HCT116 (cell line): Measurements from ENCODE around the gene NHERF2.

Experiments
- CTCF ChIP-seq, 3 experiments: fragments of 200-600 bp in 1 of 3; sonication (generic) in 1 of 3; IDR thresholded peaks in 2 of 3; conservative IDR thresholded peaks in 1 of 3; 2 replicates each; pipeline ENCODE4 v1.5.1; 2012 to 2017; ENCODE audit warnings: low read depth in 2 of 3, low read length in 2 of 3, antibody characterized with exemption in 1 of 3, borderline replicate concordance in 1 of 3, control low read depth in 1 of 3, mild to moderate bottlenecking in 1 of 3, mixed read lengths in 1 of 3, mixed run types in 1 of 3, moderate library complexity in 1 of 3; ENCODE audit not compliant: insufficient read depth in 1 of 3
- EZH2 ChIP-seq: fragments of 200-600 bp; sonication (generic); IDR thresholded peaks from 2 replicates; pipeline ENCODE4 v1.6.1; 2017; ENCODE audit warnings: antibody characterized with exemption, mixed run types
- EZH2phosphoT487 ChIP-seq: fragments of 200-600 bp; IDR thresholded peaks from 2 replicates; pipeline ENCODE4 v1.6.1; 2018; ENCODE audit warnings: antibody characterized with exemption, borderline replicate concordance
- FOSL1 ChIP-seq: IDR thresholded peaks from 2 replicates; pipeline ENCODE4 v1.6.1; 2012; ENCODE audit warnings: low read depth
- MAX ChIP-seq: IDR thresholded peaks from 2 replicates; pipeline ENCODE4 v1.6.1; 2012
- POLR2A ChIP-seq: IDR thresholded peaks from 2 replicates; pipeline ENCODE4 v1.7.0; 2011; ENCODE audit warnings: borderline replicate concordance; ENCODE audit not compliant: insufficient read depth, insufficient read length; ENCODE audit errors: extremely low read depth
- YY1 ChIP-seq: IDR thresholded peaks from 2 replicates; pipeline ENCODE4 v1.6.1; 2011; ENCODE audit warnings: low read length, low read depth, moderate library complexity, mild to moderate bottlenecking; ENCODE audit not compliant: insufficient replicate concordance; ENCODE audit errors: extremely low read depth
- ZNF274 ChIP-seq: fragments of 200-500 bp; sonication (Bioruptor generic); IDR thresholded peaks from 2 replicates; pipeline ENCODE4 v1.6.1; 2014; ENCODE audit warnings: mild to moderate bottlenecking, low read depth, low read length, inconsistent platforms

- TF ChIP-seq YY1 = no peak
- TF ChIP-seq CTCF (IDR thresholded peaks at IDR 0.05 in 2 of 3, conservative IDR thresholded peaks at IDR 0.05 in 1 of 3; ENCODE audit: borderline replicate concordance in 1 of 3, insufficient read depth in 1 of 3, low read depth in 2 of 3, low read length in 2 of 3) = no peak
- no peak for TF ChIP-seq EZH2phosphoT487
- no peak for TF ChIP-seq EZH2
- no peak for TF ChIP-seq FOSL1
- TF ChIP-seq MAX = no peak
- TF ChIP-seq POLR2A = no peak
- TF ChIP-seq ZNF274 = no peak
These were observed 18.6 kb upstream of the NHERF2 start for GRCh38 chr16:2008009-2008526.
